Retinal pigment epithelial cell (primary cell): ENCODE measurements around the gene INSL3.

ENCODE experiments used
- DNase-seq: peaks from one replicate; pipeline ENCODE4 v3.0.0-alpha.2; 2010; ENCODE audit warnings: low read depth
- H3K4me3 ChIP-seq: 2 replicates; pipeline ENCODE4 v1.5.1; 2011; ENCODE audit warnings: mild to moderate bottlenecking, low read length, control low read depth, moderate library complexity
- CTCF ChIP-seq: conservative IDR thresholded peaks from 2 replicates; pipeline ENCODE4 v1.5.1; 2011; ENCODE audit warnings: low read depth, low read length, control low read depth, inconsistent platforms

Gene INSL3

GRCh38 chr19:17863520-17864182, 42.3 kb upstream of the INSL3 start:
- no peak for TF ChIP-seq CTCF
- no peak overlapping the region for H3K4me3 ChIP-seq
- peak; percentile 75 for DNase-seq

GRCh38 chr19:17862711-17863519, 41.6 kb upstream of the INSL3 start:
- TF ChIP-seq CTCF: no peak
- no peak overlapping the region for H3K4me3 ChIP-seq

GRCh38 chr19:17861542-17862402, 40.5 kb upstream of the INSL3 start:
- H3K4me3 ChIP-seq: peak overlapping the region; percentile 98
- TF ChIP-seq CTCF: no peak
- no peak for DNase-seq

More at GRCh38 chr19:17862711-17863519, 41.6 kb upstream of the INSL3 start:
- no peak for DNase-seq

GRCh38 chr19:17860993-17861360, 39.7 kb upstream of the INSL3 start:
- H3K4me3 ChIP-seq: peak overlapping the region; percentile 98
- no peak for DNase-seq
- TF ChIP-seq CTCF: no peak

- no peak for TF ChIP-seq CTCF
These were observed 39.1 kb upstream of the INSL3 start for GRCh38 chr19:17860331-17860992.

GRCh38 chr19:17859533-17860330, 38.4 kb upstream of the INSL3 start, which contains the start of gene RPL18A:
Gene RPL18A, plus strand, starts transcription at chr19:17859910. Its CDS starts 47 bp downstream, at chr19:17859957.
- peak; percentile 99 for DNase-seq
- H3K4me3 ChIP-seq: peak within 1 kb of the TSS; percentile 98
- TF ChIP-seq CTCF: peak; percentile 87

More at GRCh38 chr19:17860331-17860992, 39.1 kb upstream of the INSL3 start:
- peak overlapping the region; percentile 98 for H3K4me3 ChIP-seq
- DNase-seq: no peak
